Limb (tissue), 2 donors: ENCODE results near the gene ITGA1.
"Not testable (repeated sequence)": the region's sequence is repeated elsewhere in the genome, so short reads cannot be mapped to it uniquely, and the experiment has no call there.

ENCODE experiments used
- DNase-seq, 2 donors: peaks; one replicate each; pipeline ENCODE4 v3.0.0-alpha.2; 2016; ENCODE audit errors: extremely low spot score in 2 of 2

The ITGA1 gene

GRCh38 chr5:52800394-52801213 lies 12.9 kb downstream of the ITGA1 start:
- peak; percentile 32 to 69 for DNase-seq

- DNase-seq: no peak
Observed at GRCh38 chr5:52801329-52801728, 13.6 kb downstream of the ITGA1 start.

- no peak for DNase-seq
Observed at GRCh38 chr5:52802272-52802973, 14.7 kb downstream of the ITGA1 start.

GRCh38 chr5:52802974-52803336 lies 15.2 kb downstream of the ITGA1 start:
- no peak for DNase-seq

GRCh38 chr5:52804387-52804791 lies 16.7 kb downstream of the ITGA1 start:
- no peak for DNase-seq

GRCh38 chr5:52804981-52805380 lies 17.3 kb downstream of the ITGA1 start:
- DNase-seq: no peak

GRCh38 chr5:52805615-52806014 lies 17.9 kb downstream of the ITGA1 start:
- DNase-seq: no peak

- no peak for DNase-seq
Observed at GRCh38 chr5:52807037-52807436, 19.3 kb downstream of the ITGA1 start.

- no peak for DNase-seq
Observed at GRCh38 chr5:52807723-52808122, 20.0 kb downstream of the ITGA1 start.

GRCh38 chr5:52808316-52808901 lies 20.7 kb downstream of the ITGA1 start:
- DNase-seq: no peak

GRCh38 chr5:52809884-52810283 lies 22.2 kb downstream of the ITGA1 start:
- DNase-seq: no peak

- no peak for DNase-seq
Observed at GRCh38 chr5:52810426-52810825, 22.7 kb downstream of the ITGA1 start.

GRCh38 chr5:52811067-52811749 lies 23.5 kb downstream of the ITGA1 start:
- DNase-seq: no peak

GRCh38 chr5:52814352-52815148 lies 26.8 kb downstream of the ITGA1 start:
- no peak for DNase-seq

GRCh38 chr5:52817818-52818217 lies 30.1 kb downstream of the ITGA1 start:
- no peak for DNase-seq

- DNase-seq: no peak
Observed at GRCh38 chr5:52818360-52818759, 30.6 kb downstream of the ITGA1 start.

- not testable (repeated sequence) for DNase-seq
Observed at GRCh38 chr5:52818807-52819206, 31.1 kb downstream of the ITGA1 start.

GRCh38 chr5:52821901-52822300 lies 34.2 kb downstream of the ITGA1 start:
- no peak for DNase-seq

- DNase-seq: no peak
Observed at GRCh38 chr5:52822437-52822836, 34.7 kb downstream of the ITGA1 start.

- no peak for DNase-seq
Observed at GRCh38 chr5:52824827-52825226, 37.1 kb downstream of the ITGA1 start.

GRCh38 chr5:52825826-52826225 lies 38.1 kb downstream of the ITGA1 start:
- no peak for DNase-seq
